ENCODE data around the gene RCL1.

- no peak for TF ChIP-seq MAFK (conservative IDR thresholded peaks at IDR 0.05 in 1 of 2, IDR thresholded peaks at IDR 0.05 in 1 of 2; ENCODE audit: low read length in 2 of 2)
- TF ChIP-seq SOX6 (IDR thresholded peaks at IDR 0.05), result no peak
- TF ChIP-seq SOX6 (CRISPR knock-in tag; IDR thresholded peaks at IDR 0.05), result no peak
- TF ChIP-seq REPIN1 (CRISPR knock-in tag; IDR thresholded peaks at IDR 0.05; ENCODE audit: borderline replicate concordance, low read depth), result no peak
- no peak for TF ChIP-seq ZFP36L1 (CRISPR knock-in tag; IDR thresholded peaks at IDR 0.05)
- no peak for TF ChIP-seq HES4 (CRISPR knock-in tag; IDR thresholded peaks at IDR 0.05; ENCODE audit: borderline replicate concordance)
- TF ChIP-seq CTCF (CRISPR knock-in tag; IDR thresholded peaks at IDR 0.05), result no peak
- TF ChIP-seq NPAS2 (CRISPR knock-in tag; IDR thresholded peaks at IDR 0.05; ENCODE audit: borderline replicate concordance), result no peak
- TF ChIP-seq ZNF253 (CRISPR knock-in tag; IDR thresholded peaks at IDR 0.05; ENCODE audit: borderline replicate concordance), result no peak
Measured at GRCh38 chr9:4760122-4760521, 32.6 kb upstream of the RCL1 start.

Data from HepG2 (cell line).